ENCODE measurements around the gene CCSER1. TPM values are rescaled to one million over a fixed set of nuclear protein-coding genes. Genes with fewer than 3 reads are reported as not detected.

Gene CCSER1
- total and polyA plus RNA-seq, 2 donors (not counting 1 experiment from before 2014, with no cell fraction given) = 10.7 to 39.5 TPM

GRCh38 chr4:90715242-90715641 lies 588.0 kb downstream of the CCSER1 start:
- Mint-ChIP-seq H3K27ac (no peak overlapping the region), H3K27me3 (no peaks in the 10 kb centered on the region), H3K9me3 (ENCODE audit: insufficient read depth) (no peaks in the 10 kb centered on the region), H3K4me1 (no peaks in the 10 kb centered on the region), H3K4me3 (no peak overlapping the region)
- H3K27me3 ChIP-seq (replicated peaks in 1 of 4; ENCODE audit: control extremely low read depth in 1 of 4, control insufficient read depth in 3 of 4, insufficient read depth in 4 of 4, low read length in 3 of 4) = no peaks in the 10 kb centered on the region
- CTCF ChIA-PET = no interaction called here
- no peak for TF ChIP-seq EZH2 (IDR thresholded peaks at IDR 0.05; ENCODE audit: borderline replicate concordance, insufficient read depth, low read depth, low read length, poor library complexity, severe bottlenecking)
- no peak for TF ChIP-seq CTCF (IDR thresholded peaks at IDR 0.05)
- H2AFZ ChIP-seq (ENCODE audit: insufficient read depth, low read depth, low read length, poor library complexity, severe bottlenecking) = no peak overlapping the region
- POLR2A ChIA-PET = no interaction called here
- no CpG with 5 or more reads among the region's 1 CpG for WGBS (ENCODE audit: insufficient coverage)
- no peaks in the 10 kb centered on the region for H3K79me2 ChIP-seq (ENCODE audit: control insufficient read depth, insufficient read depth, low read length)
- ATAC-seq (ENCODE audit: low read depth) (no peak), DNase-seq (no peak)
- intact Hi-C loops (cut with micrococcal nuclease) = no loop called here
- H3K4me3 ChIP-seq (ENCODE audit: control extremely low read depth in 1 of 5, extremely low read depth in 1 of 5, insufficient read depth in 1 of 5, low read depth in 2 of 5, low read length in 4 of 5) = no peak overlapping the region
- H3K9ac ChIP-seq (ENCODE audit: low read length) = no peak overlapping the region
- no peaks in the 10 kb centered on the region for H3K4me1 ChIP-seq (ENCODE audit: control insufficient read depth in 2 of 2, insufficient read depth in 2 of 2, low read length in 2 of 2)
- H3K4me2 ChIP-seq (replicated peaks; ENCODE audit: low read depth, low read length, poor library complexity, severe bottlenecking) = no peak overlapping the region
- no peaks in the 10 kb centered on the region for H3K9me3 ChIP-seq (ENCODE audit: control extremely low read depth in 1 of 3, control insufficient read depth in 2 of 3, insufficient read depth in 1 of 3, low read length in 2 of 3)
- H3K36me3 ChIP-seq (replicated peaks in 1 of 2; ENCODE audit: control extremely low read depth in 1 of 2, control insufficient read depth in 1 of 2, extremely low read depth in 1 of 2, insufficient read depth in 2 of 2, low read length in 1 of 2) = no peaks in the 10 kb centered on the region
- H3K27ac ChIP-seq (ENCODE audit: low read length in 2 of 2) = no peak overlapping the region
- no peaks in the 10 kb centered on the region for H4K20me1 ChIP-seq (ENCODE audit: control insufficient read depth, insufficient read depth, low read length, poor library complexity, severe bottlenecking)

- H3K27ac Mint-ChIP-seq = no peak overlapping the region
- H2AFZ ChIP-seq (ENCODE audit: insufficient read depth, low read depth, low read length, poor library complexity, severe bottlenecking) = no peak overlapping the region
- no peaks in the 10 kb centered on the region for H3K79me2 ChIP-seq (ENCODE audit: control insufficient read depth, insufficient read depth, low read length)
- ChIA-PET CTCF (no interaction called here), POLR2A (no interaction called here)
- no peak for ATAC-seq (ENCODE audit: low read depth)
- H3K9ac ChIP-seq (ENCODE audit: low read length) = no peak overlapping the region
- DNase-seq = no peak
- TF ChIP-seq EZH2 (IDR thresholded peaks at IDR 0.05; ENCODE audit: borderline replicate concordance, insufficient read depth, low read depth, low read length, poor library complexity, severe bottlenecking) (no peak), CTCF (IDR thresholded peaks at IDR 0.05) (no peak)
- no peak overlapping the region for H3K4me2 ChIP-seq (replicated peaks; ENCODE audit: low read depth, low read length, poor library complexity, severe bottlenecking)
- H3K9me3 Mint-ChIP-seq (ENCODE audit: insufficient read depth) = no peaks in the 10 kb centered on the region
- no peaks in the 10 kb centered on the region for H3K27me3 ChIP-seq (replicated peaks in 1 of 4; ENCODE audit: control extremely low read depth in 1 of 4, control insufficient read depth in 3 of 4, insufficient read depth in 4 of 4, low read length in 3 of 4)
- no peak overlapping the region for H3K4me3 ChIP-seq (ENCODE audit: control extremely low read depth in 1 of 5, extremely low read depth in 1 of 5, insufficient read depth in 1 of 5, low read depth in 2 of 5, low read length in 4 of 5)
- no peaks in the 10 kb centered on the region for H4K20me1 ChIP-seq (ENCODE audit: control insufficient read depth, insufficient read depth, low read length, poor library complexity, severe bottlenecking)
- WGBS (ENCODE audit: insufficient coverage) = 95% methylated on average over 10 of the region's 10 CpGs
- H3K27me3 Mint-ChIP-seq = no peaks in the 10 kb centered on the region
- no peaks in the 10 kb centered on the region for H3K4me1 ChIP-seq (ENCODE audit: control insufficient read depth in 2 of 2, insufficient read depth in 2 of 2, low read length in 2 of 2)
- intact Hi-C loops (cut with micrococcal nuclease) = no loop called here
- H3K4me3 Mint-ChIP-seq = no peak overlapping the region
- H3K4me1 Mint-ChIP-seq = no peaks in the 10 kb centered on the region
- no peaks in the 10 kb centered on the region for H3K9me3 ChIP-seq (ENCODE audit: control extremely low read depth in 1 of 3, control insufficient read depth in 2 of 3, insufficient read depth in 1 of 3, low read length in 2 of 3)
- no peak overlapping the region for H3K27ac ChIP-seq (ENCODE audit: low read length in 2 of 2)
- no peaks in the 10 kb centered on the region for H3K36me3 ChIP-seq (replicated peaks in 1 of 2; ENCODE audit: control extremely low read depth in 1 of 2, control insufficient read depth in 1 of 2, extremely low read depth in 1 of 2, insufficient read depth in 2 of 2, low read length in 1 of 2)
These were observed 591.7 kb downstream of the CCSER1 start for GRCh38 chr4:90718931-90719330.

Data from B cell (primary cell).